CD4-positive, alpha-beta memory T cell (primary cell): ENCODE data around the gene CARD10. TPM values are rescaled to one million over a fixed set of nuclear protein-coding genes. Genes with fewer than 3 reads are reported as not detected.

Source experiments
- CTCF ChIA-PET: fragments of 350-600 bp; sonication (Branson Sonifier 250); formaldehyde crosslinking; loops from one replicate; lab custom pipeline; 2021; ENCODE audit warnings: inconsistent platforms; ENCODE audit not compliant: partially characterized antibody; lab: Charles Lee
- POLR2A ChIA-PET: fragments of 350-600 bp; sonication (Branson Sonifier 250); formaldehyde crosslinking; loops from one replicate; lab custom pipeline; 2021; ENCODE audit not compliant: partially characterized antibody; lab: Charles Lee
- DNase-seq, 5 donors: peaks; one replicate each; pipeline versions ENCODE4 v3.0.0 to v3.0.0-alpha.2; 2020 to 2022; ENCODE audit warnings: mixed read lengths in 1 of 5
- H3K27ac ChIP-seq: one replicate; pipeline ENCODE4 v1.7.0; 2013; ENCODE audit warnings: low read depth, low read length
- H3K27me3 ChIP-seq: 2 replicates; pipeline ENCODE4 v1.7.0; 2013; ENCODE audit warnings: mild to moderate bottlenecking, low read length, moderate library complexity; ENCODE audit not compliant: insufficient read depth
- H3K36me3 ChIP-seq: 2 replicates; pipeline ENCODE4 v1.7.0; 2013; ENCODE audit warnings: mild to moderate bottlenecking, low read length, moderate library complexity; ENCODE audit not compliant: insufficient read depth
- H3K4me1 ChIP-seq: 2 replicates; pipeline ENCODE4 v1.7.0; 2013; ENCODE audit warnings: mild to moderate bottlenecking, low read length, moderate library complexity; ENCODE audit not compliant: insufficient read depth
- H3K4me3 ChIP-seq, 2 donors: one replicate each; pipeline ENCODE4 v1.7.0; 2013; ENCODE audit warnings: low read length in 2 of 2, mild to moderate bottlenecking in 1 of 2
- H3K9me3 ChIP-seq, 2 donors: one replicate each; pipeline ENCODE4 v1.7.0; 2013; ENCODE audit warnings: low read length in 2 of 2, control low read depth in 1 of 2; ENCODE audit not compliant: control insufficient read depth in 1 of 2
- H3K27ac Mint-ChIP-seq, 7 donors: one replicate each; pipeline ENCODE4 v1.8.0; 2020 to 2021; ENCODE audit warnings: mixed read lengths in 7 of 7, mild to moderate bottlenecking in 6 of 7, inconsistent platforms in 3 of 7, moderate library complexity in 3 of 7
- H3K27me3 Mint-ChIP-seq, 2 donors: one replicate each; pipeline ENCODE4 v1.8.0; 2020 to 2021; ENCODE audit warnings: mixed read lengths in 2 of 2
- H3K36me3 Mint-ChIP-seq, 2 donors: one replicate each; pipeline ENCODE4 v1.8.0; 2020 to 2021; ENCODE audit warnings: mixed read lengths in 2 of 2, inconsistent platforms in 1 of 2, mild to moderate bottlenecking in 1 of 2
- H3K4me1 Mint-ChIP-seq, 4 donors: one replicate each; pipeline ENCODE4 v1.8.0; 2020 to 2021; ENCODE audit warnings: mixed read lengths in 4 of 4, mild to moderate bottlenecking in 1 of 4
- H3K4me3 Mint-ChIP-seq, 8 donors: one replicate each; pipeline ENCODE4 v1.8.0; 2020 to 2021; ENCODE audit warnings: mixed read lengths in 8 of 8, mild to moderate bottlenecking in 7 of 8, moderate library complexity in 6 of 8, inconsistent platforms in 3 of 8
- H3K9me3 Mint-ChIP-seq, 8 donors: one replicate each; pipeline ENCODE4 v1.8.0; 2020 to 2021; ENCODE audit warnings: mixed read lengths in 8 of 8, mild to moderate bottlenecking in 5 of 8, inconsistent platforms in 3 of 8, moderate library complexity in 1 of 8
- intact Hi-C: fragments of 100-400 bp; cut with micrococcal nuclease; formaldehyde crosslinking; loops from one replicate; pipeline ENCODE4 v1.15.1; 2023
- polyA plus RNA-seq, 2 donors: library from polyadenylated mRNA; unstranded; fragments of 300-500 nt; fragmentation: Illumina TruSeq; gene quantifications; one replicate each; pipeline ENCODE4 v1.2.3, GENCODE V29; 2021
- total RNA-seq, 2 experiments: library from RNA; stranded (reverse); gene quantifications; one replicate each; pipeline ENCODE4 v1.2.3, GENCODE V29; 2021

CARD10 gene
- total and polyA plus RNA-seq, 4 experiments from 2014 or later = 0.42 to 0.61 TPM; not detected in 2

- no peaks in the 10 kb centered on the region for H3K27me3 Mint-ChIP-seq
- ChIA-PET CTCF (interaction anchor here (0.7 to 4.3 kb wide), 3 partner anchors 10 to 15 kb away, joined by 5 to 40 read pairs (median 5); no protein-coding TSS in a partner anchor), POLR2A (interaction anchor here (3.9 to 4.8 kb wide), 3 partner anchors 10 to 264 kb away, joined by 12 to 53 read pairs (median 44); partner anchors contain the start of gene RAC2)
- H3K27ac ChIP-seq = peak overlapping the region; percentile 85
- peaks cover 38 to 68% (median 48%) of the 10 kb centered on the region in 4 donors for H3K4me1 Mint-ChIP-seq
- H3K27ac Mint-ChIP-seq = peak overlapping the region; percentile 92 to 96 (median 94)
- peak overlapping the region; percentile 86 to 98 (median 94) for H3K4me3 Mint-ChIP-seq
- no peaks in the 10 kb centered on the region for H3K9me3 ChIP-seq
- intact Hi-C loops = no loop called here
- H3K4me3 ChIP-seq = no peak overlapping the region
- H3K36me3 ChIP-seq = peaks cover 41% of the 10 kb centered on the region
- H3K27me3 ChIP-seq = no peaks in the 10 kb centered on the region
- peaks cover 16 to 57% of the 10 kb centered on the region in 2 donors for H3K36me3 Mint-ChIP-seq
- peaks cover 0 to 3% (median 0%) of the 10 kb centered on the region in 8 donors for H3K9me3 Mint-ChIP-seq
- peaks cover 57% of the 10 kb centered on the region for H3K4me1 ChIP-seq
- peak in 1 of 5 donors; percentile 11 for DNase-seq
Observed at GRCh38 chr22:37483050-37483449, 36.2 kb downstream of the CARD10 start.

DNA sequence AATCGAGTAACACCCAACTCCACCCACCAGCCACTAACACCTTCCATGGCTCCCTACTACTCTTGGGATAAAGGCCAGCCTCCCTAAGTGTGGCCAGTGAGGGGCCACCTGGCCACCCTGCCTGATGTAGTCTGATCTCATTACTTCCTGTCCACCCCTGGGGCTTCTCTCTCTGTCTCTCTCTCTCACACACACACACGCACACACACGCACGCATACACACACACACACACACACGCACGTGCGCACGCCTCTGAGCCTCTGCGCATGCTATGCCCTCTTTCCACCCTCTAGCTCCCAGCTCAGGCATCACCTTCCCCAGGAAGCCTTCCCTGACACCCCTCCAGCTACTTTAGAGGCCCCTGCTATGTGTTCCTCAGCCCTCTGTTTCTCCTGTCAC is 37.0 kb downstream of the CARD10 start:
- peak overlapping the region; percentile 47 to 98 (median 82) for H3K4me3 Mint-ChIP-seq
- POLR2A ChIA-PET = interaction anchor here (4.8 kb wide), 1 partner anchor 9 kb away, joined by 53 read pairs; no protein-coding TSS in a partner anchor
- H3K4me3 ChIP-seq = no peak overlapping the region
- H3K36me3 Mint-ChIP-seq = peaks cover 20 to 63% of the 10 kb centered on the region in 2 donors
- H3K4me1 ChIP-seq = peaks cover 50% of the 10 kb centered on the region
- peaks cover 34 to 60% (median 43%) of the 10 kb centered on the region in 4 donors for H3K4me1 Mint-ChIP-seq
- peak overlapping the region; percentile 92 to 96 (median 94) for H3K27ac Mint-ChIP-seq
- H3K36me3 ChIP-seq = peaks cover 49% of the 10 kb centered on the region
- no peaks in the 10 kb centered on the region for H3K9me3 ChIP-seq
- no peaks in the 10 kb centered on the region for H3K27me3 Mint-ChIP-seq
- CTCF ChIA-PET = interaction anchor here (0.7 kb wide), 1 partner anchor 9 kb away, joined by 5 read pairs; no protein-coding TSS in a partner anchor
- peaks cover 0 to 3% (median 0%) of the 10 kb centered on the region in 8 donors for H3K9me3 Mint-ChIP-seq
- peak in 2 of 5 donors; percentile 8 to 39 for DNase-seq
- H3K27me3 ChIP-seq = no peaks in the 10 kb centered on the region
- intact Hi-C loops = no loop called here
- H3K27ac ChIP-seq = no peak overlapping the region

DNA sequence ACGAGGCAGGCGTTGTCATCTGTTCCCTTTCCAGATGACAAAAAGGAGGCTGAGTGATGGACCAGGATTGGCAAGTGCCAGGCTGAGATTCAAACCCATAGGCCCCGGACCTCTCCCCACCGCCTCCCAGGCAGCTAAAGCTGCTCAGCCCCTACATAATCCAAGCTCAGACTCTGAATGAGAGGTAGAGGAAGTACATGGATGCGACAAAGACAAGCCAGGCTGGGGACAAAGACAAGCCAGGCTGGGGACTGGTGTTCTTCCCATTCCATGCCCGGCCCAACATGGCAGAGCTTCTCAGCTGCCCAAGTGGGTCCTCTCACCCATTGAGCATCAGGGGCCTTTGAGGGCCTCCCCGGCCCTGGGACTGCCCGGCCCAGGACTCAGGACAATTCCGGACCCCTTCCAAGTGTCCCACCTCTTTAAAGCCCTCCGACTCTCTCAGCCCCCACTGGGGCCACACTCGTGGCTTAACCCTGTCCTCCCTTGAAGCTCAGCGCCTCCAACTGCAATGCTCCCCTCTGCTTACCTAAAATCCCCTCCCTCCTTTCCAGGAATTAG is 37.8 kb downstream of the CARD10 start:
- no peaks in the 10 kb centered on the region for H3K27me3 ChIP-seq
- peaks cover 0 to under 1% (median 0%) of the 10 kb centered on the region in 8 donors for H3K9me3 Mint-ChIP-seq
- no peaks in the 10 kb centered on the region for H3K27me3 Mint-ChIP-seq
- no peaks in the 10 kb centered on the region for H3K9me3 ChIP-seq
- H3K36me3 ChIP-seq = peaks cover 57% of the 10 kb centered on the region
- intact Hi-C loops = no loop called here
- peaks cover 26 to 71% of the 10 kb centered on the region in 2 donors for H3K36me3 Mint-ChIP-seq
- peak overlapping the region; percentile 60 to 96 (median 92) for H3K27ac Mint-ChIP-seq
- peak in 1 of 5 donors; percentile 30 for DNase-seq
- peaks cover 29 to 52% (median 36%) of the 10 kb centered on the region in 4 donors for H3K4me1 Mint-ChIP-seq
- H3K4me3 ChIP-seq = no peak overlapping the region
- CTCF ChIA-PET = no interaction called here
- POLR2A ChIA-PET = no interaction called here
- peak overlapping the region; percentile 7 for H3K27ac ChIP-seq
- peaks cover 42% of the 10 kb centered on the region for H3K4me1 ChIP-seq
- H3K4me3 Mint-ChIP-seq = peak overlapping the region in 4 of 8 donors; percentile 69 to 97 (median 94)

DNA sequence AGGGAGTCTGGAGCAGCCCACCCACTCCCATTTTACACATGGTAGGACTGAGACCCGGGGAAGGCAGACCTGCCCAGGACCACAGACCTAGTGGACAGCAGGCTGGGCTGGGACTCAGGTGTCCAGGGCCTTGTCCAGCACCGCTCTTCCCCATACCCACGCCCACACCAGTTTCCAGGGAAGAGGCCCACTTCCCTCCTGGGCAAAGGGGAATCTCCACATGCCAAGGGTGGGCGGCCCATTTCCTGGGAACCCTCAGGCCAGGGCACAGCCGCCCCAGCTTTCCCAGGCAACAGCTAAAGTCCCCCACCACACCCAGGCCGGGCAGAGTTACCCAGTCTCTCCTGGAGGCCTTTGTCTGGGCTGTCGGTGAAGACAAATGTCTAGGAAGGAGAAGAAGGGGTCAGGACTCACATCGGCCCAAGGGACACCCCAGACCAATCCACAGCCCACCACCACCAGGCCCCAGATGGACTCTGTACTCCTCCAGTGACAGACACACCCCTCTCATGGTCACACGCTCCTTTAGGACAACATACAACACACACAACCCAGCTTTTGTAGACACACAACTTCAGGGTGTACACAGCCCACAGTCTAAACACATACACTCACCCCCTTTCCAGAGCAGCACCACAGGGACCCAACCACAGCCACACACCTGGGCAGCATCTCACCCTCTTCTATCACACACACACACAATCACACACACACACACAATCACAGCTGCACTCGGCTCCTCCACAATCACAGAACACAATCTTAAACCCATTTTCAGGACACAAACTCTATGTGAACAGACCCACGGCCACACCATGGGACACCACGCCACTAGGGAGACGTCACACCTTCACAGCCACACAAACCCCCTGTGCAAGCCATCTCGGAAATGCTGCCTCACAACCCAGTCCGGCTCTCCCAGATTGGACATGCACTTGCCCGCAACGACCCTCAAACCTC is 38.5 kb downstream of the CARD10 start:
- Mint-ChIP-seq H3K27ac (peak overlapping the region; percentile 19 to 96 (median 74)), H3K27me3 (no peaks in the 10 kb centered on the region), H3K9me3 (no peaks in the 10 kb centered on the region), H3K36me3 (peaks cover 31 to 77% of the 10 kb centered on the region in 2 donors), H3K4me3 (peak overlapping the region in 3 of 8 donors; percentile 2 to 15 (median 3)), H3K4me1 (peaks cover 28 to 47% (median 34%) of the 10 kb centered on the region in 4 donors)
- intact Hi-C loops = no loop called here
- Histone ChIP-seq H3K27ac (peak overlapping the region; percentile 7), H3K4me1 (peaks cover 41% of the 10 kb centered on the region), H3K36me3 (peaks cover 65% of the 10 kb centered on the region), H3K4me3 (no peak overlapping the region), H3K27me3 (no peaks in the 10 kb centered on the region), H3K9me3 (no peaks in the 10 kb centered on the region)
- ChIA-PET POLR2A (no interaction called here), CTCF (interaction anchor here (1.0 to 1.3 kb wide), 2 partner anchors 13 to 17 kb away, joined by 3 to 4 read pairs; no protein-coding TSS in a partner anchor)
- peak in 1 of 5 donors; percentile 9 for DNase-seq

- Histone ChIP-seq H3K4me3 (no peak overlapping the region), H3K36me3 (peaks cover 77% of the 10 kb centered on the region), H3K27me3 (no peaks in the 10 kb centered on the region), H3K4me1 (peaks cover 33% of the 10 kb centered on the region), H3K27ac (no peak overlapping the region), H3K9me3 (no peaks in the 10 kb centered on the region)
- Mint-ChIP-seq H3K4me3 (no peak overlapping the region), H3K27ac (peak overlapping the region in 1 of 7 donors; percentile 68), H3K27me3 (no peaks in the 10 kb centered on the region), H3K9me3 (no peaks in the 10 kb centered on the region), H3K36me3 (peaks cover 38 to 75% of the 10 kb centered on the region in 2 donors), H3K4me1 (peaks cover 26 to 32% (median 31%) of the 10 kb centered on the region in 4 donors)
- DNase-seq = no peak
- ChIA-PET CTCF (interaction anchor here (1.0 to 1.8 kb wide), 3 partner anchors 14 to 88 kb away, joined by 3 to 4 read pairs (median 3); no protein-coding TSS in a partner anchor), POLR2A (no interaction called here)
- intact Hi-C loops = no loop called here
Observed at GRCh38 chr22:37479196-37479595, 40.0 kb downstream of the CARD10 start.

DNA sequence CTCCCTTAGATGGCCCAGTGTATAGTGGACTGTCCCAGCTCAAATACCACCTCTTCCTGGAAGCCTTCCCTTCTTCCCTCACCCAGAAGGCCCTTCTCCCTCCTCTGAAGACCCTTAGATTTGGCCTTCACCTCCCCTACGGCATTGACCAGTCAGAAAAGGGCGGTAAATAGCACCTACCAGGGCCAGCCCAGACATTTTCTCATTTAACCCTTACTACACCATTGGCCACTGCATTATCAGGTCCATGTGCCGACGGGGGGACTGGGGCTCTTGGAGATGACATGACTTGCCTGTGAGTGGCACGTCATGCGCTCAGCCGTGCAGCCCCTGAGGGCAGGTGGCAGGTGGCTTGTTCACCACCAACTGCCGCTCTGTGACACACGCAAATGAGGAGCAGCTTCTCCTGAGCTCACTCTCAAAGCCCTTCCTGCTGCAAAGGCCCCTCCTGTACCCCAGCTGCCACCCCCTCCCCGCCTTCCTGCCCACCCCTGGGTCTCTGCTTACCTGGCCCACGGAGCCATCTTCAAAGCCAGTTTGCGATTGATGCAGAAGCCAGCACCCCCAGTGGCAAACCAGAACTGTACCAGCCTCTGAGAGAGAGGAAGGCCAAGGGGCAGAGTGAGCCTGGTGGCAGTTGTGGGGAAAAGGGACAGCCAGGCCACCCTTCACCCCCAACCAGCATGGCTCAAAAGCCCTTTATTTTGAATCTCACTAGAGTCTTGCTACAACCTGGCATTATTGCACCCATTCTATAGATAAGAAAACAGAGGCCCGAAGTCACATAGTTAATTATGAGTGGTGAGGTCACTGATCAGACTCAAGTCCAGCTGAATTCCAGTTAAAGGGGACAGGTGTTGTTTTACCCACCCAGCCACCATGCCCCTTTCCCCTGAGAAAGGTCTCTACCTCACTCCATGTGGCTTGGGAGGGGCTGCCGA is 42.6 kb downstream of the CARD10 start:
- intact Hi-C loops = no loop called here
- H3K36me3 ChIP-seq = peaks cover 75% of the 10 kb centered on the region
- H3K27ac Mint-ChIP-seq = peak overlapping the region in 4 of 7 donors; percentile 58 to 84 (median 64)

More for the DNA sequence above, 42.6 kb downstream of the CARD10 start:
- Mint-ChIP-seq H3K27me3 (no peaks in the 10 kb centered on the region), H3K4me1 (peaks cover 6 to 13% (median 11%) of the 10 kb centered on the region in 4 donors), H3K4me3 (no peak overlapping the region), H3K9me3 (no peaks in the 10 kb centered on the region), H3K36me3 (peaks cover 32 to 76% of the 10 kb centered on the region in 2 donors)
- peak in 1 of 5 donors; percentile 29 for DNase-seq
- ChIA-PET CTCF (no interaction called here), POLR2A (no interaction called here)
- H3K27me3 ChIP-seq = no peaks in the 10 kb centered on the region
- no peak overlapping the region for H3K27ac ChIP-seq
- H3K4me3 ChIP-seq = no peak overlapping the region
- peaks cover 8% of the 10 kb centered on the region for H3K4me1 ChIP-seq
- no peaks in the 10 kb centered on the region for H3K9me3 ChIP-seq
